ENCODE measurements around the gene SYDE2.
"Not testable (repeated sequence)": the region's sequence is repeated elsewhere in the genome, so short reads cannot be mapped to it uniquely, and the experiment has no call there.

SYDE2 gene

GRCh38 chr1:85200463-85201339 lies at the start of gene SYDE2:
Gene SYDE2, minus strand, starts transcription at chr1:85201016. Its CDS starts 20 bp downstream, at chr1:85200996.
- peak; percentile 74 for DNase-seq (ENCODE audit: insufficient read length, low spot score)
- FAIRE-seq: peak; percentile 51

GRCh38 chr1:85249042-85249441 lies 48.2 kb upstream of the SYDE2 start:
- not testable (repeated sequence) for DNase-seq (ENCODE audit: insufficient read length, low spot score); FAIRE-seq

GRCh38 chr1:85245891-85246290 lies 45.1 kb upstream of the SYDE2 start:
- no peak for DNase-seq (ENCODE audit: insufficient read length, low spot score)
- FAIRE-seq: no peak

GRCh38 chr1:85245456-85245855 lies 44.6 kb upstream of the SYDE2 start:
- DNase-seq (ENCODE audit: insufficient read length, low spot score) (no peak), FAIRE-seq (no peak)

- DNase-seq (ENCODE audit: insufficient read length, low spot score) (peak; percentile 39), FAIRE-seq (no peak)
Observed at GRCh38 chr1:85244271-85245061, 43.6 kb upstream of the SYDE2 start.

GRCh38 chr1:85243372-85243771 lies 42.6 kb upstream of the SYDE2 start:
- DNase-seq (ENCODE audit: insufficient read length, low spot score) (no peak), FAIRE-seq (no peak)

GRCh38 chr1:85240643-85241042 lies 39.8 kb upstream of the SYDE2 start:
- FAIRE-seq (no peak), DNase-seq (ENCODE audit: insufficient read length, low spot score) (no peak)

GRCh38 chr1:85240174-85240601 lies 39.4 kb upstream of the SYDE2 start:
- no peak for DNase-seq (ENCODE audit: insufficient read length, low spot score)

GRCh38 chr1:85237613-85238012 lies 36.8 kb upstream of the SYDE2 start:
- FAIRE-seq (no peak), DNase-seq (ENCODE audit: insufficient read length, low spot score) (no peak)

More at GRCh38 chr1:85240174-85240601, 39.4 kb upstream of the SYDE2 start:
- FAIRE-seq: no peak

GRCh38 chr1:85230305-85230977 lies 29.6 kb upstream of the SYDE2 start:
- FAIRE-seq: no peak
- DNase-seq (ENCODE audit: insufficient read length, low spot score): no peak

GRCh38 chr1:85229574-85230097 lies 28.8 kb upstream of the SYDE2 start:
- FAIRE-seq: no peak
- DNase-seq (ENCODE audit: insufficient read length, low spot score): no peak

GRCh38 chr1:85228972-85229371 lies 28.2 kb upstream of the SYDE2 start:
- DNase-seq (ENCODE audit: insufficient read length, low spot score) (no peak), FAIRE-seq (no peak)

- DNase-seq (ENCODE audit: insufficient read length, low spot score) (no peak), FAIRE-seq (no peak)
Observed at GRCh38 chr1:85225624-85226380, 25.0 kb upstream of the SYDE2 start.

- no peak for DNase-seq (ENCODE audit: insufficient read length, low spot score)
- FAIRE-seq: no peak
Observed at GRCh38 chr1:85224734-85225623, 24.2 kb upstream of the SYDE2 start.

GRCh38 chr1:85224295-85224694 lies 23.5 kb upstream of the SYDE2 start:
- FAIRE-seq (no peak), DNase-seq (ENCODE audit: insufficient read length, low spot score) (no peak)

GRCh38 chr1:85223334-85223733 lies 22.5 kb upstream of the SYDE2 start:
- FAIRE-seq (no peak), DNase-seq (ENCODE audit: insufficient read length, low spot score) (no peak)

GRCh38 chr1:85220756-85221201 lies 20.0 kb upstream of the SYDE2 start:
- no peak for DNase-seq (ENCODE audit: insufficient read length, low spot score)
- FAIRE-seq: no peak

- no peak for FAIRE-seq
Observed at GRCh38 chr1:85219853-85220610, 19.2 kb upstream of the SYDE2 start.

More at GRCh38 chr1:85219853-85220610, 19.2 kb upstream of the SYDE2 start:
- DNase-seq (ENCODE audit: insufficient read length, low spot score): no peak
